A204.1 (cell line): Measurements from ENCODE around the gene KIF4A.

Experiments used
- FAIRE-seq: peaks from 2 replicates; lab custom pipeline; 2012; peaks lifted over from hg19 to GRCh38; lab: Jason Lieb, UNC

The KIF4A gene

GRCh38 chrX:70439016-70439415 lies 149.1 kb downstream of the KIF4A start:
- FAIRE-seq: no peak

DNA sequence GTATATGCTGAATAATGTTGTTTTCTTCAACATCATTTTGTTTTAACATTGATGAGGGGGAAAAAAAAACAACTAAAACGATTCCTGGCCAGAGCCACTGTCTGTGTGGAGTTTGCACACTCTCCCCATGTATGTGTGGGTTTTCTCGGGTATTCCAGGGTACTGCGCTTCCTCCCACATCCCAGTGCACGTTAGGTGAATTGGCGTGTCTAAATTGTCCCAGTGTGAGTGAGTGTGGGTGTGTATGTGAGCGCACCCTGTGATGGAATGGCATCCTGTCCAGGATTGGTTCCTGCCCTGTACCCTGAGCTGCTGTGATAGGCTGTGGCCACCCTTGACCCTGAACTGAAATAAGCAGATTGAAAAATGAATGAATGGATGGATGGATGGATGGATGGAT lies 152.3 kb downstream of the KIF4A start:
- no peak for FAIRE-seq

DNA sequence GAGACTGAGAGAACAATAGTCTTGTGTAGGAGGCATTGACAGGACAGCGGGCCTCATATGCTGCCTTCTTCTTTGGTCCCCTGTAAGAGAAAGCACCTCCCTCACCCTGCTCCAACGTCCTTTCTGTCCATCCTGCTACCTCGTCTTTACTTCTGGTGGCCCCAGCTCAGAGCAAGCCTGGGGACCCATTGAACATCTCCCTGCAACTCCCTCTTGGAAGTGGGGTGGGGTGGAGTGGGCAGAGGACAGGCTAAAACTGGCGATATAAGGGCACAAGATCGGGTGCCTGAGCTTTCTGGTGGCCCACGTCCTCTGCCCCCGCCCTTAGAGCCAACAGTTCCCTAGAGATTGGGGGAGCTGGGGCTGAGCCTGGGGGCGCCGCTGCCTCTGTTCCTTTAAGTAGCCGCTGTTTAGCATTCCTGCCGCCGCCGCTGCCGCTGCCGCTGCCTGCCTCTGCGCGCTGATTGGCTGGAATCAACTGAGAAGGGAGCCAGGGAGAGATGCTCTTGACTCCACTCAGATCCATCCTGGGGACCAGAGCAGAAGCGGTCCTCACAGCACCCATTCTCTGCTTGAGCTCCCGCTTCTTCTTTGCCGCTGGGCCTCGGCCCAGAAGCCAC lies 154.5 kb downstream of the KIF4A start, which contains the start of gene DLG3:
Gene DLG3, plus strand, starts transcription at position 510 of the 620 bp plus-strand sequence. CDS start 367 bp downstream, outside the sequence.
- FAIRE-seq: no peak

DNA sequence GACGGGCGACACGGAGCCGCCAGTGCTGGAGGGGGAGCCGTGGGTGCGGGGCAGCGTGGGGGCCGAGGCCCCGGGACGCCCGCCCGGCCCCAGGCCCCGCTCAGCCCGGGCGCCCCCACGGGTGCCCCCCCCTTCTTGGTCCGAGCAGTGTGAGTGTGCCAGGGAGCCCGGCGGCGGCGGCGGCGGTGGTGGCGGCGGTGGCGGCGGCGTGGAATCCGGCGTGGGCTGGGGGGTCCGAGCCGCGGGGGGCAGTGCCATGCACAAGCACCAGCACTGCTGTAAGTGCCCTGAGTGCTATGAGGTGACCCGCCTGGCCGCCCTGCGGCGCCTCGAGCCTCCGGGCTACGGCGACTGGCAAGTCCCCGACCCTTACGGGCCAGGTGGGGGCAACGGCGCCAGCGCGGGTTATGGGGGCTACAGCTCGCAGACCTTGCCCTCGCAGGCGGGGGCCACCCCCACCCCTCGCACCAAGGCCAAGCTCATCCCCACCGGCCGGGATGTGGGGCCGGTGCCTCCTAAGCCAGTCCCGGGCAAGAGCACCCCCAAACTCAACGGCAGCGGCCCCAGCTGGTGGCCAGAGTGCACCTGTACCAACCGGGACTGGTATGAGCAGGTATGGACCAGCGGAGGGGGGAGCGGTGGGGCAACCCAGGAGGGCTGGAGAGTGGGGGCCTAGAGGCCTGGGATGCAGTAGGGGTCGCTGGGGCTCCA lies 155.2 kb downstream of the KIF4A start:
- FAIRE-seq: no peak

- FAIRE-seq: no peak
Observed at GRCh38 chrX:70445951-70446350, 156.0 kb downstream of the KIF4A start.

- no peak for FAIRE-seq
Observed at GRCh38 chrX:70446380-70447350, 156.8 kb downstream of the KIF4A start.

GRCh38 chrX:70449457-70449966 lies 159.6 kb downstream of the KIF4A start:
- no peak for FAIRE-seq

DNA sequence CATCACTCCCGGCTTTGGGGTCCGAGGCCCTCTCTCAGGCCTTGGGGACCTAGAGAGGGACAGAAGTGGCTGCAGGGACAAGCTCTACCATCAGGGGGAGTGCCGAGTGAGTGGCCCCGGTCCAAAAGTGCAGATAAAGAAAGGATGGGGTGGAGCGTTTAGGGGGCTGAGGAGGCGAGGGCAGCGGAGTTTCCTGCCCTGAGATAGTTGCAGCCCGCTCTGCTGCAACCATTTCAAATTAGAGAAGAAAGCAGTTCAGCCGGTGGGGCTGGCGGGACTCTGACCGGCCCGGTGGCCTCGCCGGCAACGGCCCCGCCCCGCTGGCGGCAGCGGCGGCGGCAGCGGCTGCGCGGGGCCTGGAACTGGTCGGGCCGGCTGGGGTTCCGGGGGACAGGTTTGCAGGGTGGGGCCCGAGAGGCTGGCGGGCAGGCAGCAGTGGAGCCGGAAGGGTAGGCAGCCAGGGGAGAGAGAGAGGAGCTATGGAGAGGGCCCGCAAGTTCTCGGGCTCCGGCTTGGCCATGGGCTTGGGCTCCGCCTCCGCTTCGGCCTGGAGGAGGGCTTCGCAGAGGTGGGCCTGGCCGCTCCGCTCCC lies 162.3 kb downstream of the KIF4A start:
- no peak for FAIRE-seq

DNA sequence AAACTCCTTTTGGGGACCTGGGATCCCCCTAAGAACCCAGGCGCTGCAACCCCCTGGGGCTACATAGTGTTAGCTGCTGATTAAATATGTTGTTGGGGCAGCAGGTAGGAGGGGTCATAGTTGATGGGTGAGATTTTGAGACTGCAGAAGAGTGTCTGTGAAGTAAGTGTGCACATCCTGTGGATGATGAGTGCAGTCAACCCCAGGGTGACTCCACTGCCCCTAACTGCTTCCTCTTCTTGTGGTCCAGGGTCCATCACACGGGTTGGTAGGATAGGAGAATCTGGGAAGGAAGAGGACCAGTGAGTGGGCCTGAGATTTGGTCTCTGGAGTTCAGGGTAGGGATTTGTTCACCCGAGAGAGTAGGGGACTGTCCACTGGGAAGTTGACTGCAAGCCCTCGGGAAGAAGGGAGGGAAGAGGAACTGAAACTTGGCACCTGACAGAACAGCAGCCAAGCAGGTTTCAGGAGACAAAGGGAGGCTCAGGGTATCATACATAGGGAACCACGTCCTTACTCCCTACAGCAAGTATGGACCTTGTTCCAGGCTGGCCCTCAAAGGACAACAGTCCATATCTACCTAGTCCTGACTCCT lies 163.2 kb downstream of the KIF4A start:
- FAIRE-seq: no peak

- no peak for FAIRE-seq
Observed at GRCh38 chrX:70454441-70455365, 164.8 kb downstream of the KIF4A start.

GRCh38 chrX:70455366-70456202 lies 165.7 kb downstream of the KIF4A start:
- no peak for FAIRE-seq

- FAIRE-seq: no peak
Observed at GRCh38 chrX:70456256-70456655, 166.4 kb downstream of the KIF4A start.

DNA sequence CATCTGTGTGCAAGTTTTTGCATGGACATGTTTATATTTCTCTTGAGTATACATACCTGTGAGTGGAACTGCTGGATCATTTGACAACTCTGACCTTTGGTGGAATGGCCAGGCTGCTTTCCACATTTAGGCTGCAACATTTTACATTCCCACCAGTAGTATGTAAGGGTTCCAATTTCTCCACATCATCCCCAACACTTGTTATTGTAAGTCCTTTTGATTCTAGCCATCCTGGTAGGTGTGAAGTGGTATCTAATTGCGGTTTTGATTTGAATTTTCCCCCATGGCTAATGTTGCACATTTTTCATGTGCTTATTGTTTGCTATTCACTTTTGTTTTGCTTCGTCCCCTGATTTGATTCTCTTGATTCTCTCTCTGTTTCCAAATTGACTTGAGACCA lies 171.1 kb downstream of the KIF4A start:
- FAIRE-seq: no peak

- no peak for FAIRE-seq
Observed at GRCh38 chrX:70464051-70464450, 174.1 kb downstream of the KIF4A start.

DNA sequence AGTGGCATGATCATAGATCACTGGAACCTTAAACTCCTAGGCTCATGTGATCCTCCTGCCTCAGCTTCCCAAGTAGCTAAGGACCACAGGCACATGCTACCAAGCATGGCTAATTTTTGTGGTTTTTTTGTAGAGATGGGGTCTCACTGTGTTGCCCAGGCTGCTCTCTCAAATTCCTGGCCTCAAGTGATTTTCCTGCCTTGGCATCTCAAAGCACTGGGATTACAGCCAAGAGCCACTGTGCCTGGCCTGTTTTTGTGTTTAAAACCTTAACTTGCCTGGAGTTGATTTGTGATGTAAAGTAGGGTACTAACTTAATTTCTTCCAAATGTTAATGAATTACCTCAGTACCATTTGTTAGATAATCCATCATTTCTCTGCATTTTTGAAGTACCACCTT lies 177.1 kb downstream of the KIF4A start:
- no peak for FAIRE-seq

DNA sequence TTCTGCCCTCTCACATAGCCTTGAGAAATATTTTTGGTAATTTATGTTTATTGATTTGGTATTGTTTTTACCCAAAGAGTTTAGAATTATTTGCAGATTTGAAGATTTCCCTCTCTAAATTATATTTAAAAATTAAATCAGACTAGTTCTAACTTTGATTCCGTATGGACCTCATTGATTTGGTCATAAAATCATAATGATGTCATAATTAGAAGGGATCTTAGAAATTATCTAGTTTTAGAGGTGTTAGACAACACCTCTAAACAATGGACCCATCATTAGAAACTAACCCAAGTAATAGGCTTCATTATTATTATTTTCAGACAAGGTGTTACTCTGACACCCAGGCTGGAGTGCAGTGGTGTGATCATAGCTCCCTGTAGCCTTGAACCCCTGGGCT lies 178.8 kb downstream of the KIF4A start:
- FAIRE-seq: no peak
